ENCODE results near the gene CSNK1A1.

- no peak for TF ChIP-seq RAD21 (IDR thresholded peaks at IDR 0.05)
- TF ChIP-seq SP1 (IDR thresholded peaks at IDR 0.05): no peak
- no peak for TF ChIP-seq CTCF (IDR thresholded peaks at IDR 0.05; ENCODE audit: low read depth, low read length, missing input control)
- no peak for TF ChIP-seq YY1 (IDR thresholded peaks at IDR 0.05)
- TF ChIP-seq EGR1 (IDR thresholded peaks at IDR 0.05; ENCODE audit: low read depth in 2 of 2): no peak
- TF ChIP-seq HNF4G (IDR thresholded peaks at IDR 0.05): no peak
- TF ChIP-seq REST (IDR thresholded peaks at IDR 0.05): no peak
- TF ChIP-seq MAX (IDR thresholded peaks at IDR 0.05): no peak
- no peak for TF ChIP-seq TAF1 (conservative IDR thresholded peaks at IDR 0.05)
- TF ChIP-seq GABPA (IDR thresholded peaks at IDR 0.05 in 1 of 2, conservative IDR thresholded peaks at IDR 0.05 in 1 of 2): no peak
- no peak for TF ChIP-seq JUND (IDR thresholded peaks at IDR 0.05)
Measured at GRCh38 chr5:149598966-149599365, 47.7 kb upstream of the CSNK1A1 start.

Measured in liver (tissue), 3 donors.